ENCODE measurements around the gene MRPS18A. TPM values are rescaled to one million over a fixed set of nuclear protein-coding genes. Genes with fewer than 3 reads are reported as not detected.

The MRPS18A gene
- total and polyA plus RNA-seq, 2 of the 13 experiments (the other 11 are each of a cell fraction or from before 2014, with no cell fraction given), result 87.8 to 89.1 TPM

DNA sequence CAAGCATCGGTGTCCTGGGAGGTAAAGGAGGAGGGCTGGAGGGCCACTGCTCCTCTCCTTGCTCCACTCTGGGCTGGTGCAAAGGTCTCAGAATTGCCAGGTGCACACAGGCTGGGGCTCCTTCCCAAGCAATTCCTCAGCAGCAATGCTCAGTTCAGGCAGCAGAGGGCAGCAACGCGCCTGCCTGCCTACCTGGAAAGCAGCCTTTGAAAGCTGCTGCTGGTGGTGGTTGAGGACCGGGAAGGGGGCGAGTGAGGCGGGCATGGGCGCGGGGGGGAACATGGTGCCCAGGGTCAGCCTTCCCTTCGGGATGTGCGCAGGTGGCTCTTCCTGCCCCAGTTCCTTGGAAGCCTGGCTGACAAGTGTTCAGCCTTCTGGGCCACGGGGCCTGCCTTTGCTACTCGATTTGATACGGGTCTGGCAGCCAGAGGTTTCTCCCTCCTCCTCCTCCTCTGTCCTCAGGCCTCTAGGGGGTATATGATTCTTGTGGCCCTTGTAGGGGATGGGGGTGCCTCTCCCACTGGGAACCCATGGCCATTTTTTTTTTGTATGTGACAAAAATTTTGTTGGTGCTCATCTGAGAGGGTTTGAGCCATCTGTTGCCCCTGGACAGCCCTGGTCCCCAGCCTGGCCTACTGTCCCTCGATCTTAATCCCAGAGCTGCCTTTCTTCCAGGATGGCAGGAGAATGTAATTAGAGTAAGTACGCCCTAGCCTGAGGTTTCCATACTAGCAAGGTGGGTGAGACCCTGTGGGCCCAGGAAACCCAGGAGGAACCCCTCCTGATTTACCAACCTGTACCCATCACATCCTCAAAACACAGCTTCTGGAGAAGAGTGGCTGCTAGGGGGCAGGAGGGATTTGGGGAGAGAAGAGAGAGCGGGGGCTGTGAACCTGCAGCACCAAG is 20.1 kb downstream of the MRPS18A start (continued):
- TF ChIP-seq BRCA1 (CRISPR knock-in tag; IDR thresholded peaks at IDR 0.05) (0 out of 2 replicates have a peak, but pooled peaks have one; percentile 16), KLF13 (CRISPR knock-in tag; IDR thresholded peaks at IDR 0.05) (0 out of 2 replicates have a peak, but pooled peaks have one; percentile 54), SMARCC2 (IDR thresholded peaks at IDR 0.05) (no peak), ZSCAN30 (CRISPR knock-in tag; IDR thresholded peaks at IDR 0.05) (0 out of 2 replicates have a peak, but pooled peaks have one; percentile 52), HNRNPH1 (optimal IDR thresholded peaks at IDR 0.05; ENCODE audit: low read depth, low read length) (no peak), ZNF841 (CRISPR knock-in tag; IDR thresholded peaks at IDR 0.05; ENCODE audit: borderline replicate concordance) (no peak), NCOA2 (CRISPR knock-in tag; IDR thresholded peaks at IDR 0.05) (no peak), SRSF1 (optimal IDR thresholded peaks at IDR 0.05; ENCODE audit: low read depth, low read length) (peak; percentile 30), RNF2 (conservative IDR thresholded peaks at IDR 0.05; ENCODE audit: low read depth) (no peak), SMARCE1 (IDR thresholded peaks at IDR 0.05; ENCODE audit: borderline replicate concordance) (no peak), ZNF138 (CRISPR knock-in tag; IDR thresholded peaks at IDR 0.05; ENCODE audit: low read depth) (peak; percentile 70; the same call in 1 of the 2 replicates), HMG20B (CRISPR knock-in tag; conservative IDR thresholded peaks at IDR 0.05) (no peak), TCF7L2 (IDR thresholded peaks at IDR 0.05; ENCODE audit: low read depth, low read length) (no peak), ZNF205 (CRISPR knock-in tag; IDR thresholded peaks at IDR 0.05) (no peak; the same call in 1 of the 2 replicates), ZNF891 (CRISPR knock-in tag; IDR thresholded peaks at IDR 0.05) (peak; percentile 63; the same call in 1 of the 2 replicates)
- TF ChIP-seq, protein P1, sequence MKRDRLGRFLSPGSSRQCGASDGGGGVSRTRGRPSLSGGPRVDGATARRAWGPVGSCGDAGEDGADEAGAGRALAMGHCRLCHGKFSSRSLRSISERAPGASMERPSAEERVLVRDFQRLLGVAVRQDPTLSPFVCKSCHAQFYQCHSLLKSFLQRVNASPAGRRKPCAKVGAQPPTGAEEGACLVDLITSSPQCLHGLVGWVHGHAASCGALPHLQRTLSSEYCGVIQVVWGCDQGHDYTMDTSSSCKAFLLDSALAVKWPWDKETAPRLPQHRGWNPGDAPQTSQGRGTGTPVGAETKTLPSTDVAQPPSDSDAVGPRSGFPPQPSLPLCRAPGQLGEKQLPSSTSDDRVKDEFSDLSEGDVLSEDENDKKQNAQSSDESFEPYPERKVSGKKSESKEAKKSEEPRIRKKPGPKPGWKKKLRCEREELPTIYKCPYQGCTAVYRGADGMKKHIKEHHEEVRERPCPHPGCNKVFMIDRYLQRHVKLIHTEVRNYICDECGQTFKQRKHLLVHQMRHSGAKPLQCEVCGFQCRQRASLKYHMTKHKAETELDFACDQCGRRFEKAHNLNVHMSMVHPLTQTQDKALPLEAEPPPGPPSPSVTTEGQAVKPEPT (CRISPR knock-in tag; IDR thresholded peaks at IDR 0.05; ENCODE audit: low read depth), result peak; percentile 84; the same call in 1 of the 2 replicates
- TF ChIP-seq, protein P2, sequence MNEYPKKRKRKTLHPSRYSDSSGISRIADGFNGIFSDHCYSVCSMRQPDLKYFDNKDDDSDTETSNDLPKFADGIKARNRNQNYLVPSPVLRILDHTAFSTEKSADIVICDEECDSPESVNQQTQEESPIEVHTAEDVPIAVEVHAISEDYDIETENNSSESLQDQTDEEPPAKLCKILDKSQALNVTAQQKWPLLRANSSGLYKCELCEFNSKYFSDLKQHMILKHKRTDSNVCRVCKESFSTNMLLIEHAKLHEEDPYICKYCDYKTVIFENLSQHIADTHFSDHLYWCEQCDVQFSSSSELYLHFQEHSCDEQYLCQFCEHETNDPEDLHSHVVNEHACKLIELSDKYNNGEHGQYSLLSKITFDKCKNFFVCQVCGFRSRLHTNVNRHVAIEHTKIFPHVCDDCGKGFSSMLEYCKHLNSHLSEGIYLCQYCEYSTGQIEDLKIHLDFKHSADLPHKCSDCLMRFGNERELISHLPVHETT (CRISPR knock-in tag; conservative IDR thresholded peaks at IDR 0.05), result no peak
- TF ChIP-seq, protein P3, sequence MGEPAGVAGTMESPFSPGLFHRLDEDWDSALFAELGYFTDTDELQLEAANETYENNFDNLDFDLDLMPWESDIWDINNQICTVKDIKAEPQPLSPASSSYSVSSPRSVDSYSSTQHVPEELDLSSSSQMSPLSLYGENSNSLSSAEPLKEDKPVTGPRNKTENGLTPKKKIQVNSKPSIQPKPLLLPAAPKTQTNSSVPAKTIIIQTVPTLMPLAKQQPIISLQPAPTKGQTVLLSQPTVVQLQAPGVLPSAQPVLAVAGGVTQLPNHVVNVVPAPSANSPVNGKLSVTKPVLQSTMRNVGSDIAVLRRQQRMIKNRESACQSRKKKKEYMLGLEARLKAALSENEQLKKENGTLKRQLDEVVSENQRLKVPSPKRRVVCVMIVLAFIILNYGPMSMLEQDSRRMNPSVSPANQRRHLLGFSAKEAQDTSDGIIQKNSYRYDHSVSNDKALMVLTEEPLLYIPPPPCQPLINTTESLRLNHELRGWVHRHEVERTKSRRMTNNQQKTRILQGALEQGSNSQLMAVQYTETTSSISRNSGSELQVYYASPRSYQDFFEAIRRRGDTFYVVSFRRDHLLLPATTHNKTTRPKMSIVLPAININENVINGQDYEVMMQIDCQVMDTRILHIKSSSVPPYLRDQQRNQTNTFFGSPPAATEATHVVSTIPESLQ (CRISPR knock-in tag; conservative IDR thresholded peaks at IDR 0.05), result no peak
- TF ChIP-seq, protein P4, sequence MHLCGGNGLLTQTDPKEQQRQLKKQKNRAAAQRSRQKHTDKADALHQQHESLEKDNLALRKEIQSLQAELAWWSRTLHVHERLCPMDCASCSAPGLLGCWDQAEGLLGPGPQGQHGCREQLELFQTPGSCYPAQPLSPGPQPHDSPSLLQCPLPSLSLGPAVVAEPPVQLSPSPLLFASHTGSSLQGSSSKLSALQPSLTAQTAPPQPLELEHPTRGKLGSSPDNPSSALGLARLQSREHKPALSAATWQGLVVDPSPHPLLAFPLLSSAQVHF (CRISPR knock-in tag; IDR thresholded peaks at IDR 0.05), result no peak
- TF ChIP-seq, protein P5, sequence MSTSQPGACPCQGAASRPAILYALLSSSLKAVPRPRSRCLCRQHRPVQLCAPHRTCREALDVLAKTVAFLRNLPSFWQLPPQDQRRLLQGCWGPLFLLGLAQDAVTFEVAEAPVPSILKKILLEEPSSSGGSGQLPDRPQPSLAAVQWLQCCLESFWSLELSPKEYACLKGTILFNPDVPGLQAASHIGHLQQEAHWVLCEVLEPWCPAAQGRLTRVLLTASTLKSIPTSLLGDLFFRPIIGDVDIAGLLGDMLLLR (CRISPR knock-in tag; IDR thresholded peaks at IDR 0.05), result no peak
- TF ChIP-seq, protein P6, sequence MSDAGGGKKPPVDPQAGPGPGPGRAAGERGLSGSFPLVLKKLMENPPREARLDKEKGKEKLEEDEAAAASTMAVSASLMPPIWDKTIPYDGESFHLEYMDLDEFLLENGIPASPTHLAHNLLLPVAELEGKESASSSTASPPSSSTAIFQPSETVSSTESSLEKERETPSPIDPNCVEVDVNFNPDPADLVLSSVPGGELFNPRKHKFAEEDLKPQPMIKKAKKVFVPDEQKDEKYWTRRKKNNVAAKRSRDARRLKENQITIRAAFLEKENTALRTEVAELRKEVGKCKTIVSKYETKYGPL (CRISPR knock-in tag; IDR thresholded peaks at IDR 0.05), result no peak
- TF ChIP-seq, protein P7, sequence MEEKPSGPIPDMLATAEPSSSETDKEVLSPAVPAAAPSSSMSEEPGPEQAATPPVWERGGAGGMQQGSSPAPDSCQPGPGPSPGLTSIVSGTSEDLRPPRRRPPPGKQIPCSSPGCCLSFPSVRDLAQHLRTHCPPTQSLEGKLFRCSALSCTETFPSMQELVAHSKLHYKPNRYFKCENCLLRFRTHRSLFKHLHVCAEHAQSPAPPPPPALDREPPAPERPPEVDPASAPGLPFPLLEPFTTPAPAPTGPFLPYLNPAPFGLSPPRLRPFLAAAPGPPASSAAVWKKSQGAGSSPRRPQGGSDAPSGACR (CRISPR knock-in tag; IDR thresholded peaks at IDR 0.05), result no peak; the same call in none of the 2 replicates

All from HepG2 (cell line).